NCI-H748 treated with DMSO at 0.1 percent for 48 hours (cell line): ENCODE results near the gene HEMK1.

Experiments used
- DNase-seq: peaks from one replicate; lab custom pipeline; 2025; lab: John Stamatoyannopoulos, UW

The HEMK1 gene

DNA sequence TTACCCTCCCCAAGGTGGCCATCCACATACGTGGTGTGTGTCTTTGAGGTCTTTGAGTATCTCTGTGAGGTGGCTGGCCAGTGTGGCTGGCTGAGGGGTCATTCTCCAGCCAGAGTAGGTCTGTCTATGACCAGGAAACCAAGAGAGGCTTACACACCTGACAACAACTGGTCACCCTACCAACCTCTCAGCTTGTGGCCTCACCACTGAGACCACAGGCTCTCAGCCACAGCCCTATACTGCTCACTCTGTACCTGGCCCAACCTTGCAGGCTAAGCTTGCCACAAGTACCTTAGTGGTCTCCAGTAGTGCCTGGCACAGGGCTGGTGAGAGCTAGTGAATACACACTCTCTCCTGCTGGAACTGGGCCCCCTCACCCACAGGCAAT is 5.1 kb downstream of the HEMK1 start:
- no peak for DNase-seq

DNA sequence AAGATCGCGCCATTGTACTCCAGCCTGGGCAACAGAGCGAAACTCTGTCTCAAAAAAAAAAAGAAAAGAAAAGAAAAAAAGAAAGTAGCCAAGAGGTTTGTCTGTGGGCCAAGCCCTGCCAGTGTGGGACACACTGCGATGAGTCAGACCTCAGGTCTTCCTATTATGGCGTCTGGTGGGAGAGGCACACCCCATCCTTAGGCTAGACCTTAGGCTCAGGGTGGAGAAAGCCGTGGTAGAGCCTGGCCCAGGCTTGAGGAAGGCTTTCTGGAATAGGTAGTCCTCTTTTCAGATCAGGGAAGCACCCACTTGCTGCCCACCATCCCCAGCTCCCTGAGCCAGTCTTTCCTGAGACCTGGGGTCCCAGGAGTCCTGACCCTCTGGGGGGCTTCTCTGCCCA is 6.0 kb downstream of the HEMK1 start:
- DNase-seq = no peak

DNA sequence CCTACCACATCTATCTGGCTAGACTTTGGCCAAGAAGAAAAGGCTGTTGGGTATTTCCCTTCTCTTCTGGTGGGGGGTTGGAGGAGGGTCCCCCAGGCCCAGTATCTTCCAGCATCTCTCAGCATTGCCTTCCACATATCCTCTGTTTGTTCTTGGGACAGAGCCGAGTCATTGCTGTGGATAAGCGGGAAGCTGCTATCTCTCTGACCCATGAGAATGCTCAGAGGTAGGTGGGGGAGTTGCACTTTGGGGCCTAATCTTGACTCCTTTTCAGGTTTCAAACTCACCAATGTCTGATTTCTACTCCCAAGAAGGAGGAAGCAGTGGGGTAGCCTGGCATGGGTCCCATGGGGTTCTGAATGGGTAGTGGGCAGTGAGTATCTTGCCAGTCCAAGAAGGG is 8.0 kb downstream of the HEMK1 start:
- no peak for DNase-seq

DNA sequence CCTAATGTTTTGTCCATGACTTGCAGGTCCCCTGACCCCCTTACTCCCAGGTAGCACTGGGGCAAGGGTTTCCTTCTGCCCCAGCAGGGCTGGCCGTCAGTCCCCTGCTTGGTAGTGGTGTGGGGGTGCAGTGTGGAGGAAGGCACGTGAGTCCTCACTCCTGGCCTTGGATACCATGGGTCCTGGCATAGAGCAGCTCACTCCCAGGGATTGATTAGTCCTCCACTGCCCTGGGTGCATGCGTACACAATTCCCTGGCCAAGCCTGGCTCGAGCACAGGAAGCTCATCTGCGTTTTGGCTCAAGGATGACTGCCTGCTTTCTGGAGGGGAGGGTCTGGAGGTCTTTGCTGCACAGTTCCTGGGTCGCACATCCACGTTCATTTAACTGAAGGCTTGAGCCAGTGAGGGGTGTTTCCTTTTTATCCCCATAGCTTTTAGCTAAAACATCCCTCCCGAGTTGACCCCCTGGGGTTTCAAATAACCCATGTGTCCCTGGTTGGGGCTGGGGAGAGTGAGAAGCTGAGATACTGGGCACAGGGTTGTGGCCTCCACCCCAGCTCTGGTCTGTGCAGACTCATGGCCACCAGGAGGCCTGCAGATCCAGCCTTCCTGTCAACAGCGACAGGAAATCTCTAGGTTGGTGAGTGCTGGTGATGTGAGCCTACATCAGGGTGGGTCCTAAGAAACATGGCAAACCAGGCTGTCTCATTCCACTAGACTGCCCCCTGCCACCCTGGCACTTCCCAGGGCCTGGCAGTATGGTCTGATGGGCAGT is 11.5 kb downstream of the HEMK1 start:
- DNase-seq = no peak

DNA sequence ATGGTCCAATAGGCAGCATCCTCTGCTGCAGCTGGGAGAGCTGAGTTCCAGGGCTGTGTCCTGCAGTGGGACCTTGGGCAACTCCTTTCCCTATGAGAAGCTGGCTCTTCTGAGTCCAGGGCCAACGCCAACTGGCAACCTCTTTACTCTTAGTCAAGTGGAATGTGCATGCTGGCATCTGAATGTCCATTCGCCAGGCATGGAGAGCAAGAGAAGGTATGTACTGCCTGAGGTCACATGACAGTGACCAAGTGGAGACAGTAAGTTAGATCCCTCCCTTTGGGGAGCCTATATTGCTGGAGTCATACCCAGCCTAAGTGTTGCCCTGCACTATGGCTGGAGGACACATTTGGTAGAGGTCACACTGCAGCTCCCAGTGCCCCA is 12.1 kb downstream of the HEMK1 start:
- no peak for DNase-seq

DNA sequence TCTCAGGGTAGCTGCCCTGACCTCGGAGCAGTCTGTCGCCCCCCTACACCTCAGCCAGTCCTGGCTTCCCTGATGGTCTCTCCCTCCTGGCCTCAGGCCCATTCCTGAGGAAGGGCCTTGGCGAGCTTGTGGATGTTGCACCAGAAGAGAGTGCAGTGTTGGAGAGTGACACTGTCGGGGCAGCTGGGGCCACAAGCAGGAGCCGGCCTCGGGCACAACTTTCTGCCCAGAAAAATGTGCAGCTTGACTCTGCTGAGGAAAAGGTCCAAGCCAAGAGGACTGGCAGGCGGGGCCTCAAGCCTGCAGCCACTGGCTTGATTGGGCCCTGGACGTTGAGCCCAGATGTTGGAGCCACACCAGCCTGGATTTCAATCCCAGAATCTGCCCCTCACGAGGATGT is 12.8 kb downstream of the HEMK1 start:
- DNase-seq = no peak

DNA sequence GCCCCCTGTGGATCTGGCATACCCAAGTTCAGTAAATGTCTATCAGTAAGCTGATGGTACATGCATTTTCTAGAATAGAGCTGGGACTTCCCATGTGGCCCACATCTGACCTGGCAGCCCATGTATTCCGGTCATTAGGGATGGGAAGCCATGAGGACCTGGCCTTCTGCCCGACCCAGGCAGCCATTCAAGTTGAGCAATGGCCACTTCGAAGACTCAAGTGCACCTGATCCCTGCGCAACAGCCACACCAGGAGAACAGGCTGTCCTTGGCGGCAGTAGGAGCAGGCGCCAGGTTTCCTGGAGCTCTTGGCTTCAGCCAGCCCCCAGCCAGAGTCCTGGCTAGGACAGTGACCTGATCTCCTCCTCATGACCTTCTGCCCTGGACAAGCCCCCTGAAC is 14.6 kb downstream of the HEMK1 start:
- no peak for DNase-seq

DNA sequence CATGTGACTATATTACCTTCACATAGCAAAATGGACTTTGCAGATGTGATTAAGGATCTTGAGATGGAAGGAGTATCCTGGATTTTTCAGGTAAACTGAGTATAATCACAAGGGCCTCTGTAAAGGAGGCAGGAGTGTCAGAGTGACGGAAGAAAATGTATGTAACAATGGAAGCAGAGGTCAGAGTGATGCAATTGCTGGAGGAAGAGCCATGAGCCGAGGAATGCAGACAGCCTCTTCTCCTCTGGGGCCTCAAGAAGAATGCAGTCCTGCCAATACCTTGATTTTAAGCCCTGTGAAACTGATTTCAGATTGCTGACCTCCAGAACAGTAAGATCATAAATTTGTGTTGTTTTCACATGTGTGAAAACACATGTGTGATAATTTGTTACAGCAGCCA is 15.1 kb downstream of the HEMK1 start:
- no peak for DNase-seq

DNA sequence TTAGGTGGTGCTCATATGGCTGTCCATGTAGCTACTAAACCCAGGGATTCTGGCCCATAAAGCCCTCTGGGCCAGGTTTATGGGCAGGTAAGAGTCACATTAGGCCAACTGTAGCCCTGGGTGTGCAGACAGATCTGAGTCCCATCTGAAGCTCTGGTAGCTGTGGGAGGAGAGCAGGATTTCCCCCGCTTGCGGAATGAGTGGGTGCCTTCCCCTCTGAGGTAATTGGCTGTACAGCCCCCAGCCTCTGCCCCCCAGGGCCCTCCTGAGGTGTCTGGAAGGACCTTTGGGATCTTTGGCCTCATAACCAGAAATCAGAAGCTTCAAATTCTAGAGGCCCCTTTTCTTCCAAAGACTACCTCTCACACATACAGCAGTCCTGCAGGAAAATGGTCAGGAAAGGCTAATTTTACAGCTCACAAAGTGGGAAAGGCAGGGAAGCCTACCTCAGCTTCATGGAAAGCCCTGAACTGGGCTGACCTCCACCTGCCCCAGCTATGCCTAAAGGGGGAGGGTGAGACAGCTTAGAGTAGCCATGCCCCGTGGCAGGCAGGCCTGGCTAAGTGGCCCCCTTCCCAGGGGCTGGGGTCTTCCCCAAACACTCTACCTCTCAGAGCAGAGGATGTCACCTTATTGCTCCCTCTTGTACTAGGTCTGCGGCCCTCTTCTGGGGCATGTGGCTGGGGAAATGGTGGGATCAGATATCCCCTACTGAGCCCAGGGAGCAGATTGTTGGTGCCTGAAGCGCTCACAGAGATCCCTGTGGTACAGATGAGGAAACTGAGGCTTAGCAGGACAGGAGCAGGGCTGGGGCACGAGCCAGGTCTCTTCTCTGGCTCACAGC is 16.8 kb downstream of the HEMK1 start:
- DNase-seq = no peak

DNA sequence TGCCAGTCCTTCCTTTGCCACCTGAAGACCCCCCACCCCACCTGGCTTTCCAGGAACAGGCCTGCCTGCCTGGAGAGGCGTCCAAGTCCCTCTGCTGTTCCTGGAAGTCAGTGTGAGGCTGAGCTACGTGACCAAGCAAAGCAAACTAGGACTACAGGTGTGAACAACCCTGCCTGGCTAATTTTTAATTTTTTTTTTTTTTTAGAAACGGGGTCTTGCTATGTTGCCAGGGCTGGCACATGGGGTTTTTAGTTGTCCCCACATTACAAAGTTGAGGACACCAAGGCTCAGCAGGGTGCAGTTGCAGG is 17.4 kb downstream of the HEMK1 start:
- DNase-seq = no peak

DNA sequence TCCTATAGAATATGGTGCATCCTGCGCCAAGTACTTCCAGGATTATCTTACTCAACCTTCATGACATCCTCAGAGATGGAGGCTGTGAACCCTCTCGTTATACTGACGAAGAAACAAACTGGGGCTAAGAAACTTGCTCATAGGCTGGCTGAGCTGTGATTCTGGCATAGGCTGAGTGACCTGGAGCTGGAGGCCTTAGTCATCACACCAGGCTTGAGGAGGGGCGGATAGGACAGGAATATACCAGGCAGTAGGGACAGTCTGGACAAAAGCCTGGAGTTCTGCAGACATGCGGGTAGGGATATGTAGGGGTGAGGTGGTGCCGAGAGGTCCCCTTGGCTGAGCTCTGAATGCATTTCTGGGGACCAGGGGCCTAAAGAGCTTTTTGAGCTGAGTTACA is 18.1 kb downstream of the HEMK1 start:
- DNase-seq = no peak

DNA sequence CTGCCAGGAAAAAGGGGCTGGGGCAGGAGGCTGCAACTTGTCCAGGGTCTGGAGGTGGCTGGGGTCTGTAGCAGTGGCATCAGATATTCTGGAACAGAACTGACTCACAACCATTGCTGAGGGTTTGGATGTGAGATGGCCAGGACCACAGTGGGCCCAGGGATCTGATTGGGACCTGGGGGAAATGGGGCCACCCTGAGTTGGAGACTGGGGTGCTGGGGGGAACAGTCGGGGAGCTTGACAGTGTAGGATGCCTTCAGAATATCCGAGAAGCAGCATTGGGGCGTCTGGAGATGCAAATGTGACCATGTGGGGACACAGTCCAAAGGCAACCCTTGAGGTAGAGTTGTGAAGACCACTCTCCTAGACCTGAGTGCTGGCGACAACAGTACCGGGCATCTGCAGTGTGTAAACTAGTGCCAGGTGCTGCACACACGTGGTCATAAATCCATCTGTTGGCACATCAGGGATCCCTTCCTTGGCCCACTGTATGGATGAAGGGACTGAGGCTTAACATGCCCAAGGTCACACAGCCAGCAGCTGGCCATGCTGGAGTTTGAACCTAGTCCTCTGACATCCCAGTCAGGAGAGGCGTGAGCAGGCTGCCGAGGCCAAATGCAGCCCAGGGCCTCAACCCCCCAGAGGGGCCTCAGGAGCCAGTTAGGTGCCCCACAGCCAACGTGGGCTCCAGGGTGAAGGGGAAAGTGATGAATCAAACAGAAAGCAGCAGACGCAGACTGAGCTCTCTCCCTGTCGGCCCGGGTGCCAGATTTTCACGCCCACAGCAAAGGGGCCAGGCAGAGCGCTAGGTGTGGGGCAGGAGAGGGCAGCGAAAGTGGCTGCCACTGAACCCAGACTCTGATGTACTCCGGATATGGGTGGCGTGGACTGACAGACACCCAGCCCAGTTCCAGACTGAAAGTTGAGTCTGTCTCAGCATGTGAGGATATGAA is 18.8 kb downstream of the HEMK1 start:
- no peak for DNase-seq

DNA sequence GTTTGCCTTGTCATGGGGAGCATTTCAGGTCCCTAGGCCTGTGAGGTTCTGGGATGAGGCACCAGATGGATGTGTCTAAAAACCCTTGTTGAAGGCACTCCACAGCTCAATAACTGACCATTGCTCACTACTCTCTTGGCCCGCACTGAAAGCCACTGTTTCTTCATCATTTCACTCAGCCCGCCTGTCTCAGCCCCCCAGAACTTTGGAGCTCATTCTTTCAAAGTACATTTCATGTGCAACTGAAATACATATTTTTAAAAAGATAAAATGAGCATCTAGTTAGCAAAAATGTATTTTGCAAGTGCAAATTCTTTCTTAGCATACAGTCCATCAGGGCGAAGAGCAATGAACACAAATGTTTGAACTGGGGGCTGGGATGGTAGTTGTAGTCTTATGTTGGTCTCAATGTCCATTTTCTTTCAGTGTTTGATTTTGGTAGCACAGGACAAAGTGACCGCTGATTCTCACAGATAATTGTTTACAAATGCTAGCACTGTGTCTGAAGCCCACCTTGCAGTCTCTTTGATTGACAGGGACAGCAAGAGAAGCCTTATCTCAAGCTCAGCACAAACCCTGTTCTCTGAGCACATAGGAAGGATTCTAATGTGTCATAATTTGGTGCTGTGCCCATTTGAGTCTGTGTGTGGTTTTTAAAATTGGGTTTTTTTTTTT is 19.6 kb downstream of the HEMK1 start:
- no peak for DNase-seq

DNA sequence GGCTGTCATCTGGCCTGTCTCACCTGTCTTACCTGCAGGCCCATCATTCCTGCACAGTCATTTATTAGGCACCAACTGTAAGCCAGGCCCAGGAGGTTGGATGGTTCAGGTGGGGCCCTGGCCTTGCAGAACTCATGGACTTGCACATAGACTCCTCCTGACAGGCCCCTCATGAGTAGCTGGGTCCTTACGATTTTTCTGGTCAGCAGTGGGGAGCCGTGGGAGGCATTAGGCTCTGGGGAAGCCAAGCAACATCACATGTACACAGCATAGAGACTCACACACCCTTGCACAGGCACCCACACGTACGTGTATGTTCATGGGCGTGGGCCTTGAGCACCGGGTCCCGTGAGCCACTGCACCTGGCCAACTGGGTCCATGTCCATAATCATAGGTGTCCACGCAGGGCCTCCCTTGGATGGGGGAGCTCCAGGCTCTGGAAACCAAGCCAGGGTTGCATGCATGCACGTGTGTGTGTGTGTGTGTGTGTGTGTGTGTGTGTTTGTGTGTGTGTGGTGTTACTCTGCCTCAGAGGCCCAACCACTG is 21.9 kb downstream of the HEMK1 start:
- no peak for DNase-seq

DNA sequence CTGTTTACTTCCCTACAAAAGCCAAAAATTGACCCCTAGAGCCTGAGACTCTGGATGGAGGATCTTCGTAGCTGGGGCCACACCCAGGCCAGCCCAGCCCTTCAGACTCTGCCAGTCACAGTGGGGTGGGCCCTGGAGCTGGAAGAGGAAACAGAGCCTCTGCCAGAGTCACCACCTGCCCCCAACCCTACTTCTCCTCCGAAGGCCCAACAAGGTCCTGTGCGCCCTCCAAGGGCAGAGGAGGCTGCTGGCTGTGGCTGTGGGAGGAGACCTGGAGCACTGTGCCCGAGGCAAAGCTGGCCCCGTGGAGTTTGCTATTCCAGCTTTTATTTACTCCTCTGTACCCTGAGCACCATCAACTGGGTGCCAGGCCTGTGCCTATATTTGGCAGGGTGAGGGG is 23.2 kb downstream of the HEMK1 start:
- DNase-seq = no peak

DNA sequence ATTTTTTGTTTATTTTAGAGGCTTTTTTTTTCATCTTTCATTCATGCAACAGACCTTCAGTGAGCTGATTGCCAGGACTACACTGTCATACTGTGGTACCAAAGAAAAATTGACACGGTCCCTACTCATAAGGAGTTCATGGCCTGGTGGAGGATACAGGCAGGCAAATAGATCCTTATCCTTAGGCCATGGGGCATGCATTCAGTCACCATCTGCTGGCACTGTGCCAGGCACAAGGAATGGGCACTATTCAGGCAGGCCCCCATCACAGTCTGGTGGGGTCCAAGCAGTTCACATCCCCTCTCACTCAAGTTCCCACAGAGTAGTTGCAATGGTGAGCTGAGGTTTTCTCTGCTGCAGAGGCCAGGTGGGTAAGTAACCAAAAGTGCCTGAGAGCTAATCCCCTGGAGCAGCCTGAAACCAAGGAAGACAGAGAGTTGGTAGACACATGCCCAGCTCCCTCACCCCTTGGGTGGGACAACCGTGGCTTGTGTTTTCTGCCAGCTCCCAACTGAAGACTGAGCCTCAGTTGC is 25.0 kb downstream of the HEMK1 start:
- DNase-seq = no peak

DNA sequence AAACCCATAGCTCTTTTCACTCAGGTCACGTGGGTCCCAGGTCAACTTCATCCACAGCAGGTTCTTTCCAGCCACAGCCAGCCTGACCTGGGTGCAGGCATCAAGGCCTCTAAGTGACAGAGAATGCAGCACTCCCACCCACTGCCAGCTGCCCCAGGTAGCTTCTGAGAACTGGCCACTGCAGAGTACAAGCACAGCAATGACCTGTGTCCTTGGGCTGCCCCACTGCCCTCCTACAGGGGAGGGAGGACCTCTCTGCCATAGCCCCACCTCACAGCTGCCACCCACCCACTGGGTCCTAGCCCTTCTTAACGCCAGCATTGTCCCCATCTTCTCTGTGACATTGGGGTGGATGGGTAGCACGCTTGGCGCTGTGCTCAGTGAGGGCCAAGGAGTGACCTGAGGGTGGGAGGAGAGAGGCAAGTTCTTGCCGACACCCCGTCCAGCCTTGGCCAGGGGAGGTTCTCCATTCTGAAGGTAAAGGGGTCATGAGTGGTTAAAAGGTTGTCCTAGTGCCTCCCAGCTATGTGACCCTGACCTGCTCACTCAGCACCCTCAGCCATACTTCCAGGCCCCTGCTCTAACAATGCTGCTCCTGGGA is 29.9 kb downstream of the HEMK1 start:
- DNase-seq = no peak

DNA sequence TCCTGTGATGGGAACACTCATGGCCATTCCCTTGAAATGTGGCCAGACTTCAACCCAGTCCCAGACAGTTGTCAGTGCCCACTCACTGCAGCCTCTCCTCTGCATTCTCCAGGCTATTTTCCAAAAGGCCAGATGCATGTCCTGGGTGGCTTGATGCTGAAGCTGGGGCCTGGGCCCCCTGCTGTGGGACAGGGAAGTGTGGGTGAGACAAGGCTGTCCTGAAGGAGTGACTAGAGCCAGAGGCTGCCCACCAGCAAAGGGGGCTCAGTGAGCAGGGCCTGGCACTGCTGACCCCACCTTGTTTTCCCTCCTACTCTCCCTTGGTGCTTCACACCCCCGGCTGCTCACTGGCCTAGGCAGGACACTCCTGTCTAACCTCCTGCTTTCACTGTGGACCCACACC is 30.4 kb downstream of the HEMK1 start:
- DNase-seq = no peak

DNA sequence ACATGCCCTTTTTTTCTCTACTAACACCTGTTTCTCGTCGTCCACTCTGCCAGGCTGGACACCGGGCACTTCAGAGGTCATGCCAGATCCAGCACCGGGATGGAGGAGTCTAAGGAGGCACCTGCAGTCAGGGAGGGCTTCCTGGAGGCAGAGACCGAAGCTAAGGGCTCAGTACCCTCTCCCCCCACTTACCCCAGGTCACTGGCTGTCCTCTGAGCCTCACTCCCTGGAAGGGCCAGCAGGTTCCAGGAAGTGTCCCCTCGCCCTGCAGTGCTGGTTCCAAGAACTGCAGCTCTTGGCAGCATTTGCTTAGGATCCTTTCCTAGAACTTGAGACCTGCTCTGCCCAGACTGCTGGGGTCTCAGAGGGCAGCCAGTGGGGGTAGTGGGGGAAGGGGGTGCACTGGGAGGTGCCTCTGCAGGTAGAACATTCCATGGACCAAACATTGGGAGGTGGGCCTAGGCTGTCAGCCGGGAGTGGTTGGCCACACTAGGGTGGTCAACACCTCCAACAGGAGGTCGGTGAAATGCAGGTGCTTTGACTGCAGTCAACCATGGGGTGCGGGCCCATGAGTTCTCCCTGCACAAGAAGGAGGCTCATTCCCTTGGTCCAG is 30.9 kb downstream of the HEMK1 start:
- DNase-seq = no peak

DNA sequence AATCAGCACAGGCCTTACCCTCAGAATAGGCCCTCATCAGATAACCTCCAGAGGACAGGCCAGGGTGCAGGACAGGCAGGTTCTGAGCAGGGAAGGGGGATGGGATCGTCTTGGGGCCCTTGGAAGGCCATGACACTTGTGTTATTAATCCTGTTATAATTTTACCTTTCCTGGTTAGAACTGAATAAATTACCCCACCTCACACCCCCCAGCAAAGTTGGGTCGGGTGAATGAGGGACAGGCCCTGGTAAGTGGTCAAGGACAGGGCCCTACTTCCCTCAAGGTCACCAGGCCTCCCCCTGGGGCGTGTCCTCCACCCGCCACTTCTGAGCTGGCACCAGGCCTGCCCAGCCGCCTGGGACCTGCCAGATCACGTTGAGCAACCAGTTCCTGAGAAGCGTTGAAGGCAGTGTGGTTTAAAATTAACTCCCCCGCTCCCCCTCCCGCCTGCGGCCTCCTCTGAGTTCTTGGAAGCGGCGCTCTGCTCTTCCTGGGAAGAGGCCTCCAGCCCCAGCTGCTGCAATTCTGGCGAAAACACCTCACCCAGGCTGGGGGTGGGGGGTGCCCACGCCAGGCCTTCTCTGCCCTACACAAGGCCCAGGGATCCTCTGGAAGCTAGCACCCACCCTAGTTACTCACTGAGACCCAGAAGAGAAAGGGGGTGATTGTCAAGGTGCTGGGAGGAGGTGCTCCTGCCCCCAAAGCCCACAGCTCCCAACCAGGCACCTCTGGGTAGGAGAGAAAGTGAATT is 31.7 kb downstream of the HEMK1 start:
- no peak for DNase-seq
